ENCODE data around the gene CBY2.

- TF ChIP-seq E2F4 (IDR thresholded peaks at IDR 0.05; ENCODE audit: low read depth, low read length) = no peak
- no peak for TF ChIP-seq CTCF (IDR thresholded peaks at IDR 0.05 in 2 of 3, conservative IDR thresholded peaks at IDR 0.05 in 1 of 3; ENCODE audit: control insufficient read depth in 2 of 3, extremely low read depth in 1 of 3, insufficient read depth in 1 of 3, low read depth in 3 of 3, low read length in 3 of 3)
- no peak for TF ChIP-seq SMC3 (IDR thresholded peaks at IDR 0.05; ENCODE audit: borderline replicate concordance, low read length)
- no peak for TF ChIP-seq NFIC (IDR thresholded peaks at IDR 0.05; ENCODE audit: low read depth, low read length)
Measured at GRCh38 chr13:45704854-45705695, 3.0 kb downstream of the CBY2 start.

Data from GM12878 (cell line).